ENCODE measurements around the gene USO1.
A peak's percentile ranks its signal among the peaks of the same experiment; 100 is the strongest.

The USO1 gene

GRCh38 chr4:75849461-75849860 lies 125.1 kb downstream of the USO1 start:
- no peaks in the 10 kb centered on the region for H4K20me1 ChIP-seq
- H3K27me3 ChIP-seq = no peaks in the 10 kb centered on the region
- H3K9ac ChIP-seq = no peak overlapping the region
- H3K4me3 ChIP-seq = no peak overlapping the region
- H3K36me3 ChIP-seq = no peaks in the 10 kb centered on the region
- no peak overlapping the region for H3K27ac ChIP-seq
- H3K4me1 ChIP-seq = peaks cover 7% of the 10 kb centered on the region
- H3K4me2 ChIP-seq = peak overlapping the region; percentile 19
- TF ChIP-seq Cebpa-rat (IDR thresholded peaks at IDR 0.05) = no peak
- no peaks in the 10 kb centered on the region for H3K9me3 ChIP-seq

- H3K9ac ChIP-seq = no peak overlapping the region
These were observed 134.3 kb downstream of the USO1 start for GRCh38 chr4:75858721-75859120.

GRCh38 chr4:75860606-75861005 lies 136.2 kb downstream of the USO1 start:
- H3K27ac ChIP-seq = no peak overlapping the region
- H3K9me3 ChIP-seq = no peaks in the 10 kb centered on the region
- no peaks in the 10 kb centered on the region for H3K4me1 ChIP-seq
- H3K4me3 ChIP-seq = no peak overlapping the region
- no peaks in the 10 kb centered on the region for H3K36me3 ChIP-seq
- TF ChIP-seq Cebpa-rat (IDR thresholded peaks at IDR 0.05) = no peak
- no peaks in the 10 kb centered on the region for H3K27me3 ChIP-seq
- H3K9ac ChIP-seq = no peak overlapping the region
- no peaks in the 10 kb centered on the region for H4K20me1 ChIP-seq
- no peak overlapping the region for H3K4me2 ChIP-seq

More at GRCh38 chr4:75858721-75859120, 134.3 kb downstream of the USO1 start:
- TF ChIP-seq Cebpa-rat (IDR thresholded peaks at IDR 0.05) = no peak
- Histone ChIP-seq H3K9me3 (no peaks in the 10 kb centered on the region), H3K27ac (no peak overlapping the region), H3K4me2 (no peak overlapping the region), H3K27me3 (no peaks in the 10 kb centered on the region), H3K4me3 (no peak overlapping the region), H3K4me1 (no peaks in the 10 kb centered on the region), H3K36me3 (no peaks in the 10 kb centered on the region), H4K20me1 (no peaks in the 10 kb centered on the region)
